Measurements from ENCODE around the gene HSPB6. TPM values are rescaled to one million over a fixed set of nuclear protein-coding genes. Genes with fewer than 3 reads are reported as not detected.

HSPB6 gene
- total and polyA plus RNA-seq, 2 donors from 2014 or later: 53.1 to 64.3 TPM

DNA sequence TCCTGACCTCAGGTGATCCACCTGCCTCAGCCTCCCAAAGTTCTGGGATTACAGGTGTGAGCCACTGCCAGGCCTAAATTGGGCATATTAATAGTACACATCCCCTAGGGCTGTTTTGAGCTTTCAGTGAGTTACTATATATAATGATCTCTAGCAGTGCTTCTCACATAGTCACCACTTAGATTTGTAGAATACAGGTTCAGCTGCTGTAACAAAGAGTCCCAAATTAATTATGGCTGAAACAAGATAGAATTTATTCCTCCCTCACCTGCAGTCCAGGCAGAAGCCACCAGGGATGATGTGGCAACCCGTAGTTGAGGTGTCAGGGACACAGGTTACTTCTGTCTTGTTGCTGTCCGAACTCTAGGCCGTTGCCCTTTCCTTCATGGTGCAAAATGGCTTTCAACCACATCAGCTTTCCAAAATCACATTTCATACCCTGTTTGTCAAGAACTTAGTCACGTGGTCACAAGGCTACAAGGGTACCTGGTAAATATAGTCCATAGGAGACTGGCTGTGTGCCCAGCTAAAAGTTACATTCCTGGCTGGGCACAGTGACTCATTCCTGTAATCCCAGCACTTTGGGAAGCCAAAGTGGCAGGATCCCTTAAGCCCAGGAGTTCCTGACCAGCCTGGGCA is 4.0 kb upstream of the HSPB6 start:
- DNase-seq (no peak), FAIRE-seq (no peak)
- H3K27ac ChIP-seq (ENCODE audit: low read depth in 2 of 2, low read length in 2 of 2): no peak overlapping the region
- peaks cover 0 to 8% (median 0%) of the 10 kb centered on the region in 3 donors for H3K4me1 ChIP-seq (ENCODE audit: control insufficient read depth in 2 of 3, insufficient read depth in 2 of 3, low read depth in 1 of 3, low read length in 3 of 3)
- peaks cover 0 to 10% (median 4%) of the 10 kb centered on the region in 3 donors for H3K36me3 ChIP-seq (ENCODE audit: control insufficient read depth in 2 of 3, insufficient read depth in 3 of 3, low read length in 3 of 3)
- H3K9me3 ChIP-seq (ENCODE audit: control insufficient read depth in 2 of 3, insufficient read depth in 1 of 3, low read length in 3 of 3): no peaks in the 10 kb centered on the region
- TF ChIP-seq, protein P1, sequence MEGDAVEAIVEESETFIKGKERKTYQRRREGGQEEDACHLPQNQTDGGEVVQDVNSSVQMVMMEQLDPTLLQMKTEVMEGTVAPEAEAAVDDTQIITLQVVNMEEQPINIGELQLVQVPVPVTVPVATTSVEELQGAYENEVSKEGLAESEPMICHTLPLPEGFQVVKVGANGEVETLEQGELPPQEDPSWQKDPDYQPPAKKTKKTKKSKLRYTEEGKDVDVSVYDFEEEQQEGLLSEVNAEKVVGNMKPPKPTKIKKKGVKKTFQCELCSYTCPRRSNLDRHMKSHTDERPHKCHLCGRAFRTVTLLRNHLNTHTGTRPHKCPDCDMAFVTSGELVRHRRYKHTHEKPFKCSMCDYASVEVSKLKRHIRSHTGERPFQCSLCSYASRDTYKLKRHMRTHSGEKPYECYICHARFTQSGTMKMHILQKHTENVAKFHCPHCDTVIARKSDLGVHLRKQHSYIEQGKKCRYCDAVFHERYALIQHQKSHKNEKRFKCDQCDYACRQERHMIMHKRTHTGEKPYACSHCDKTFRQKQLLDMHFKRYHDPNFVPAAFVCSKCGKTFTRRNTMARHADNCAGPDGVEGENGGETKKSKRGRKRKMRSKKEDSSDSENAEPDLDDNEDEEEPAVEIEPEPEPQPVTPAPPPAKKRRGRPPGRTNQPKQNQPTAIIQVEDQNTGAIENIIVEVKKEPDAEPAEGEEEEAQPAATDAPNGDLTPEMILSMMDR (IDR thresholded peaks at IDR 0.05; ENCODE audit: borderline replicate concordance, extremely low read depth, insufficient read depth): no peak
- no peak overlapping the region for H3K4me3 ChIP-seq (ENCODE audit: low read length in 3 of 3)
- no peaks in the 10 kb centered on the region for H3K27me3 ChIP-seq (ENCODE audit: control insufficient read depth, insufficient read depth, low read length)
- intact Hi-C loops (cut with DNase I): no loop called here
- no peak overlapping the region for H3K9ac ChIP-seq (ENCODE audit: low read length in 3 of 3)

DNA sequence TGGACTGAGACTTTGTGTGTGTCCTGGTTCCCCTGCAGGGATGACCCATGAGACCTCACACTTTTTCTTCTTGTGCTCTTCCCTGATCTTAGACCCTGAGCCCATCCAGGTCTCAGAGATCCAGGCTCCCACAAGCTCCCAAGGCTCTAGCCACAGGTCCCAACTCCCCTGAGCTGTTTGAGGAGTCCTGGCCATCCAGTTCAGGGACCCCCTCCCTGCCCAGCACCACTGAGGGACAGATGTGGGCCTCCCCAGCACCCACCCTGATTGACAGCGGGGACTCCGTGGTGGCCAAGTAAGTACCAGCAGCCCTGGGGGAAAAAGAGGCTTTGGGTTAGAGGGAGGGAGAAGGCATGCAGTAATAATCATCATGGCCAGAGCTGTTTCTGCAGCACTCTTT is 2.9 kb upstream of the HSPB6 start:
- H3K36me3 ChIP-seq (ENCODE audit: control insufficient read depth in 2 of 3, insufficient read depth in 3 of 3, low read length in 3 of 3): peaks cover 0 to 10% (median 4%) of the 10 kb centered on the region in 3 donors
- TF ChIP-seq, protein P1 (IDR thresholded peaks at IDR 0.05; ENCODE audit: borderline replicate concordance, extremely low read depth, insufficient read depth): no peak
- no peak for FAIRE-seq
- intact Hi-C loops (cut with DNase I): no loop called here
- no peak overlapping the region for H3K9ac ChIP-seq (ENCODE audit: low read length in 3 of 3)
- peak in 1 of 5 donors; percentile 42 for DNase-seq
- H3K9me3 ChIP-seq (ENCODE audit: control insufficient read depth in 2 of 3, insufficient read depth in 1 of 3, low read length in 3 of 3): no peaks in the 10 kb centered on the region
- no peak overlapping the region for H3K27ac ChIP-seq (ENCODE audit: low read depth in 2 of 2, low read length in 2 of 2)
- H3K4me1 ChIP-seq (ENCODE audit: control insufficient read depth in 2 of 3, insufficient read depth in 2 of 3, low read depth in 1 of 3, low read length in 3 of 3): peaks cover 0 to 8% (median 0%) of the 10 kb centered on the region in 3 donors
- H3K4me3 ChIP-seq (ENCODE audit: low read length in 3 of 3): no peak overlapping the region
- H3K27me3 ChIP-seq (ENCODE audit: control insufficient read depth, insufficient read depth, low read length): no peaks in the 10 kb centered on the region

DNA sequence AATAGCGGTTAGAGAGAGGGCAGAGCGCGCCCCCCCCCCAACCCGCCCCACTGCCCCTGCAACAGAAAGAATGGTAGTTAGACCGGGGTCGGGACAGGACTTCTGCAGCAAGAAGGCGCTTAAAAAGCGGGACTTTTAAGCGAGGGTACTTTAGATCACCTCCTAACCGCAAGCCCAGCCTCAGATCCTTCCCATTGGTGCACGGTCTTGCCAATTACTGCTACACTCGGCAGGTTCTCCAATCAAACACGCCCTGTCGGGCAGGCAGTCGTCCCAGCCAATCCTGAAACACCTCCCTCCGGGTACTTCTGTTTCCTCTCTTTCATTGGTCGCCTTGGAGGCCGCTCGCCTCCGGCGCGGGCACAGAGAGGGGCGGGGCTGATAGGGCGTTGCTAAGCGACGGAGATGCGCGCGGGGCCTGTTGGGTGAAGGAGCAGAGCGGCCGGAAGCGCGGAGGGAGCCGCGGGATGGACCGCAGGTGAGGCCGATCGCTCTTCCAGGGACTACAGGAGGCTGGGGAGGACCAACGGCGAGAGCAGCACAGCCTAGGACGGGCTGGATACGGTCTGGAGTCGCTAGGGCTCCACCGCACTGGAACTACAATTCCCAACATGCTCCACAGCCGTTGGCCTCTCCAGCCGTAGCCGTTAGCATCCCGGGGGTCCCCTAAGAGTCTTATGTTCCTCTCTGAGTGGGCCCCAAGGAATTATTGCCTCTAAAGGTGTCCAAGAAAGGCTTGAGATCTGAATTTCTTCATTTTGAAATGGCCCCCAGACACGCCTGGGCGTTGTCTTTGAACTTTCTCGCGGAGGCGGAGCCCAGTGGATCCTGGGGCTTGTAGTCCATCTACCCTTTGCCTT is 1.1 kb upstream of the HSPB6 start, which contains the start of gene PROSER3:
PROSER3 (plus strand) TSS at position 428 of the 860 bp plus-strand sequence; CDS start at position 468, 40 bp downstream.
- H3K4me3 ChIP-seq (ENCODE audit: low read length in 3 of 3): peak within 1 kb of the TSS; percentile 87 to 99 (median 93)
- H3K36me3 ChIP-seq (ENCODE audit: control insufficient read depth in 2 of 3, insufficient read depth in 3 of 3, low read length in 3 of 3): peaks cover 0 to 21% (median 10%) of the 10 kb centered on the region in 3 donors
- no peaks in the 10 kb centered on the region for H3K27me3 ChIP-seq (ENCODE audit: control insufficient read depth, insufficient read depth, low read length)
- DNase-seq (peak; percentile 99 to 100 (median 99)), FAIRE-seq (peak; percentile 99)
- TF ChIP-seq, protein P1 (IDR thresholded peaks at IDR 0.05; ENCODE audit: borderline replicate concordance, extremely low read depth, insufficient read depth): no peak
- intact Hi-C loops (cut with DNase I): no loop called here
- peak within 1 kb of the TSS; percentile 88 to 94 for H3K27ac ChIP-seq (ENCODE audit: low read depth in 2 of 2, low read length in 2 of 2)
- H3K9me3 ChIP-seq (ENCODE audit: control insufficient read depth in 2 of 3, insufficient read depth in 1 of 3, low read length in 3 of 3): no peaks in the 10 kb centered on the region
- peaks cover 0 to 8% (median 0%) of the 10 kb centered on the region in 3 donors for H3K4me1 ChIP-seq (ENCODE audit: control insufficient read depth in 2 of 3, insufficient read depth in 2 of 3, low read depth in 1 of 3, low read length in 3 of 3)
- H3K9ac ChIP-seq (ENCODE audit: low read length in 3 of 3): peak within 1 kb of the TSS; percentile 75 to 97 (median 80)

Data from kidney (tissue), 14 donors.